H1 (cell line): ENCODE measurements around the gene BCHE. TPM values are rescaled to one million over a fixed set of nuclear protein-coding genes. Genes with fewer than 3 reads are reported as not detected.

Experiments
- CTCF ChIA-PET: fragments of 300-600 bp; sonication (Branson Sonifier 250); formaldehyde crosslinking; loops from one replicate; lab custom pipeline; 2021; ENCODE audit not compliant: partially characterized antibody; lab: Charles Lee
- POLR2A ChIA-PET: fragments of 300-600 bp; sonication (Branson Sonifier 250); formaldehyde crosslinking; loops from one replicate; lab custom pipeline; 2021; ENCODE audit warnings: inconsistent platforms; ENCODE audit not compliant: partially characterized antibody; lab: Charles Lee
- DNase-seq, 2 experiments: peaks; one replicate each; pipeline versions ENCODE4 v3.0.0 to v3.0.0-alpha.2; 2010 to 2022; ENCODE audit warnings: low spot score in 2 of 2, low read depth in 1 of 2, mixed read lengths in 1 of 2
- FAIRE-seq: peaks from 2 replicates; lab custom pipeline; 2011; peaks lifted over from hg19 to GRCh38; lab: Jason Lieb, UNC
- H2AFZ ChIP-seq: 2 replicates; pipeline ENCODE4 v1.8.1; 2012; ENCODE audit warnings: low read length, inconsistent platforms
- H2AK5ac ChIP-seq: 2 replicates; pipeline ENCODE4 v1.6.1; 2013; ENCODE audit warnings: low read depth, low read length
- H2BK120ac ChIP-seq: replicated peaks from 2 replicates; pipeline ENCODE3; 2013; ENCODE audit warnings: low read depth, low read length, inconsistent platforms
- H2BK12ac ChIP-seq: 2 replicates; pipeline ENCODE4 v1.6.1; 2013; ENCODE audit warnings: low read depth, low read length
- H2BK15ac ChIP-seq: 2 replicates; pipeline ENCODE4 v1.6.1; 2013; ENCODE audit warnings: low read length
- H2BK20ac ChIP-seq: 2 replicates; pipeline ENCODE4 v1.6.1; 2013; ENCODE audit warnings: low read length
- H2BK5ac ChIP-seq: 2 replicates; pipeline ENCODE4 v1.6.1; 2013; ENCODE audit warnings: low read depth, low read length
- H3K14ac ChIP-seq: 2 replicates; pipeline ENCODE4 v1.6.1; 2013; ENCODE audit warnings: inconsistent platforms; ENCODE audit not compliant: insufficient read length
- H3K18ac ChIP-seq: 2 replicates; pipeline ENCODE4 v1.6.1; 2013; ENCODE audit warnings: low read length; ENCODE audit errors: extremely low read depth
- H3K23ac ChIP-seq: 2 replicates; pipeline ENCODE4 v1.6.1; 2013; ENCODE audit warnings: inconsistent platforms; ENCODE audit not compliant: insufficient read length
- H3K23me2 ChIP-seq: 2 replicates; pipeline ENCODE4 v1.6.1; 2013; ENCODE audit warnings: low read depth, low read length
- H3K27ac ChIP-seq: 2 replicates; pipeline ENCODE4 v1.6.1; 2011; ENCODE audit warnings: low read depth, low read length, inconsistent platforms
- H3K27me3 ChIP-seq, 4 experiments: replicated peaks in 1 of 4; 1 replicate in 1 of 4; 2 replicates in 3 of 4; pipeline versions ENCODE4 v1.6.1 to v1.8.1; 2011 to 2013; ENCODE audit warnings: low read length in 3 of 4, mild to moderate bottlenecking in 3 of 4, inconsistent platforms in 2 of 4, mixed read lengths in 2 of 4, moderate library complexity in 1 of 4; ENCODE audit not compliant: control insufficient read depth in 3 of 4, insufficient read depth in 3 of 4; ENCODE audit errors: extremely low read depth in 1 of 4
- H3K36me3 ChIP-seq, 4 experiments: 2 replicates each; pipeline versions ENCODE4 v1.6.1 to v1.8.1; 2011 to 2013; ENCODE audit warnings: mild to moderate bottlenecking in 4 of 4, low read length in 3 of 4, moderate library complexity in 2 of 4, control low read depth in 1 of 4, inconsistent platforms in 1 of 4; ENCODE audit not compliant: insufficient read depth in 4 of 4, control insufficient read depth in 2 of 4
- H3K4ac ChIP-seq: replicated peaks from 2 replicates; pipeline ENCODE3; 2013; ENCODE audit warnings: low read length, low read depth, mixed read lengths, inconsistent platforms; ENCODE audit not compliant: insufficient read length
- H3K4me1 ChIP-seq, 4 experiments: replicated peaks in 1 of 4; 1 replicate in 1 of 4; 2 replicates in 3 of 4; pipeline versions ENCODE4 v1.6.1 to v1.8.1; 2011 to 2013; ENCODE audit warnings: low read length in 3 of 4, inconsistent platforms in 2 of 4, mixed read lengths in 1 of 4; ENCODE audit not compliant: insufficient read depth in 4 of 4, control insufficient read depth in 3 of 4
- H3K4me2 ChIP-seq, 2 experiments: 2 replicates each; pipeline versions ENCODE4 v1.6.1 to v1.8.1; 2011 to 2013; ENCODE audit warnings: low read depth in 2 of 2, low read length in 2 of 2, control low read depth in 1 of 2, inconsistent platforms in 1 of 2, mild to moderate bottlenecking in 1 of 2; ENCODE audit not compliant: insufficient read depth in 1 of 2
- H3K4me3 ChIP-seq, 4 experiments: fragments of 200-600, 300-600 bp in 1 of 4; sonication (generic), shearing (Covaris generic), sonication (Bioruptor Twin) in 1 of 4; 2 replicates each; pipeline versions ENCODE4 v1.5.1 to v1.8.1; 2011 to 2016; ENCODE audit warnings: low read length in 4 of 4, low read depth in 3 of 4, control low read depth in 2 of 4, inconsistent platforms in 2 of 4, mild to moderate bottlenecking in 2 of 4, mixed read lengths in 1 of 4, moderate library complexity in 1 of 4; ENCODE audit not compliant: insufficient read depth in 2 of 4; ENCODE audit errors: extremely low read depth in 1 of 4
- H3K56ac ChIP-seq: replicated peaks from 2 replicates; pipeline ENCODE3; 2013; ENCODE audit warnings: low read depth, mild to moderate bottlenecking, mixed read lengths, low read length, inconsistent platforms; ENCODE audit not compliant: insufficient read length
- H3K79me1 ChIP-seq: 2 replicates; pipeline ENCODE4 v1.6.1; 2013; ENCODE audit warnings: low read depth, low read length, control low read depth
- H3K79me2 ChIP-seq, 2 experiments: 2 replicates each; pipeline versions ENCODE4 v1.6.1 to v1.8.1; 2012 to 2013; ENCODE audit warnings: low read length in 2 of 2, mild to moderate bottlenecking in 2 of 2, inconsistent platforms in 1 of 2; ENCODE audit not compliant: insufficient read depth in 2 of 2, control insufficient read depth in 1 of 2
- H3K9ac ChIP-seq, 4 experiments: replicated peaks in 1 of 4; 1 replicate in 1 of 4; 2 replicates in 3 of 4; pipeline versions ENCODE4 v1.6.1 to v1.8.1; 2011 to 2013; ENCODE audit warnings: low read depth in 3 of 4, low read length in 3 of 4, control low read depth in 2 of 4, mild to moderate bottlenecking in 2 of 4, moderate library complexity in 2 of 4, inconsistent platforms in 1 of 4; ENCODE audit errors: extremely low read depth in 1 of 4
- H3K9me3 ChIP-seq, 2 experiments: 2 replicates each; pipeline versions ENCODE4 v1.6.1 to v1.8.1; 2012 to 2013; ENCODE audit warnings: mild to moderate bottlenecking in 2 of 2, moderate library complexity in 2 of 2, control low read depth in 1 of 2, inconsistent platforms in 1 of 2, low read depth in 1 of 2, low read length in 1 of 2, mixed read lengths in 1 of 2; ENCODE audit not compliant: insufficient read depth in 2 of 2
- H4K20me1 ChIP-seq, 2 experiments: replicated peaks in 1 of 2; 2 replicates each; pipeline versions ENCODE3 to v1.8.1; 2011 to 2013; ENCODE audit warnings: inconsistent platforms in 2 of 2, low read length in 2 of 2, mild to moderate bottlenecking in 1 of 2; ENCODE audit not compliant: insufficient read depth in 2 of 2, control insufficient read depth in 1 of 2
- H4K5ac ChIP-seq: 2 replicates; pipeline ENCODE4 v1.6.1; 2013; ENCODE audit warnings: low read length, low read depth, mixed read lengths, inconsistent platforms; ENCODE audit not compliant: insufficient read length
- H4K8ac ChIP-seq: 2 replicates; pipeline ENCODE4 v1.8.0; 2013; ENCODE audit warnings: mild to moderate bottlenecking, moderate library complexity, low read length, inconsistent platforms; ENCODE audit not compliant: insufficient read depth; ENCODE audit errors: extremely low read depth
- H4K91ac ChIP-seq: replicated peaks from 2 replicates; pipeline ENCODE3; 2013; ENCODE audit warnings: low read length, mixed read lengths, inconsistent platforms; ENCODE audit not compliant: insufficient read length
- KDM4A ChIP-seq: IDR thresholded peaks from one replicate; pipeline ENCODE4 v1.7.1; 2012; ENCODE audit warnings: low read depth, mild to moderate bottlenecking, moderate library complexity, low read length, inconsistent platforms; ENCODE audit not compliant: severe bottlenecking
- SUZ12 ChIP-seq: fragments of 200-600 bp; sonication (generic); IDR thresholded peaks from 2 replicates; pipeline ENCODE4 v1.6.1; 2012; ENCODE audit warnings: mild to moderate bottlenecking, inconsistent platforms, low read length, moderate library complexity, mixed read lengths
- WGBS, 2 experiments: shearing (Covaris generic) in 1 of 2; methylation state at CpG; one replicate each; pipeline versions ENCODE4 v1.1.6 to v1.1.7; 2013 to 2015; ENCODE audit warnings: low lambda C conversion rate in 2 of 2, mixed read lengths in 2 of 2, inconsistent platforms in 1 of 2, low coverage in 1 of 2, missing lambda C conversion rate in 1 of 2; ENCODE audit not compliant: insufficient replicate concordance in 2 of 2, insufficient coverage in 1 of 2, insufficient read length in 1 of 2; ENCODE audit errors: extremely low coverage in 1 of 2, missing lambda C conversion rate in 1 of 2; 5-methylcytosine and 5-hydroxymethylcytosine counted together
- polyA plus RNA-seq, 7 experiments: library from polyadenylated mRNA; depleted of rRNA in 3 of 7; stranded (reverse) in 5 of 7; unstranded in 2 of 7; fragments of >200 nt in 5 of 7; fragments of 200-250 nt in 2 of 7; gene quantifications; 1 replicate in 5 of 7; 2 replicates in 1 of 7; 4 replicates in 1 of 7; pipeline versions ENCODE4 v1.2.1 to v1.2.3, GENCODE V29; 2011 to 2013; ENCODE audit warnings: missing spikeins in 2 of 7, mixed read lengths in 2 of 7
- total RNA-seq: library from RNA; stranded (reverse); fragmentation: NEBNext Ultra II Directional; extraction: Animal tissue kit (Norgen Biotek cat#: 25700); gene quantifications from 2 replicates; pipeline ENCODE4 v1.2.1, GENCODE V29; 2021

Gene BCHE
- total and polyA plus RNA-seq, 2 of the 8 experiments (the other 6 are each of a cell fraction or from before 2014, with no cell fraction given): 0.56 to 1.9 TPM

DNA sequence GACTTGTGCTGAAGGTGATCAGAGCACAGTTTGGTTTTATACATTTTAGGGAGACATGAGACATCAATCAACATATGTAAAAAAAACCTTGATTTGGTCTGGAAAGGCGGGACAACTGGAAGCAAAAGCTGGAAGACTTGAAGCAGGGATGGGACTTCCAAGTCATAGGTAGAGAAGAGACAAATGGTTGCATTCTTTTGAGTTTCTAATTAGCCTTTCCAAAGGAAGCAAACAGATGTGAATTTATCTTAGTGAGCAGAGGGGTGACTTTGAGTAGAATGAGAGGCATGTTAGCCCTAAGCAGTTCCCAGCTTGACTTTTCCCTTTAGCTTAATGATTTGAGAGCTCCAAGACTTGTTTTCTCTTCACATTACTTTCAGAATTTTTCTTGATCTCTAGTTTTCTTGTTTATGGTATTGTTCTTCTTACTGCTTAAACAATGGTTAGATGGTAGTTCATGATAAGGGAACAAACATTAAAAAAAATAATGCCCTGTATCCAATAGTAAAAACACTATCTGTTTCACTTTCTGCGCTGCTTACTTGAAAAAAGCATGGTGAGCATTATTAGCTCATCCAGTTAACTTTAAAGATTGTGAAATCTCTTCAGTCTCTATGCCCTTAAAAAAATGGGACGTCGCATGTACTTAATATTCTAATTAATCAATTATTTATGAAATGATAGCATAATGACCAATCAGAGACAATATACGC lies 48.5 kb upstream of the BCHE start:
- Histone ChIP-seq H3K23ac (no peak overlapping the region), H4K5ac (no peak overlapping the region), H3K4me2 (peak overlapping the region; percentile 35 to 72; a peak in 3 of 4 replicates), H3K14ac (no peak overlapping the region), H3K23me2 (no peaks in the 10 kb centered on the region), H2BK12ac (peak overlapping the region; percentile 70; the same call in 1 of the 2 replicates), H3K27me3 (no peaks in the 10 kb centered on the region), H3K27ac (no peak overlapping the region), H3K4ac (no peak overlapping the region), H2AK5ac (no peak overlapping the region), H3K36me3 (no peaks in the 10 kb centered on the region), H4K20me1 (no peaks in the 10 kb centered on the region), H2BK15ac (no peak overlapping the region), H2AFZ (0 out of 2 replicates have a peak overlapping the region, but pooled peaks have one; percentile 49), H2BK20ac (no peak overlapping the region), H4K8ac (no peak overlapping the region), H3K18ac (peak overlapping the region; percentile 60; the same call in 1 of the 2 replicates), H4K91ac (no peak overlapping the region), H3K9ac (no peak overlapping the region), H3K79me1 (no peaks in the 10 kb centered on the region), H3K4me3 (peak overlapping the region in 1 of 4 experiments; percentile 28; a peak in 1 of 8 replicates), H3K4me1 (peaks cover 0 to 6% (median 2%) of the 10 kb centered on the region in 4 experiments; a peak in 2 of 7 replicates), H3K56ac (no peak overlapping the region), H2BK5ac (no peak overlapping the region), H3K9me3 (no peaks in the 10 kb centered on the region), H2BK120ac (no peak overlapping the region), H3K79me2 (no peaks in the 10 kb centered on the region)
- DNase-seq (no peak), FAIRE-seq (peak; percentile 52)
- CTCF ChIA-PET: interaction anchor here (1.6 to 3.0 kb wide), 2 partner anchors 9 to 10 kb away, joined by 4 to 15 read pairs; no protein-coding TSS in a partner anchor
- POLR2A ChIA-PET: no interaction called here
- WGBS, 2 experiments: 85% methylated on average over 5 of the region's 5 CpGs; no CpG with 5 or more reads in 1 of the 2 experiments
- TF ChIP-seq SUZ12 (no peak), KDM4A (peak; percentile 29)
